Measurements from ENCODE around the gene OPRM1.
"Not testable (repeated sequence)": the region's sequence is repeated elsewhere in the genome, so short reads cannot be mapped to it uniquely, and the experiment has no call there.

The OPRM1 gene

GRCh38 chr6:154213782-154214181 is 174.7 kb downstream of the OPRM1 start:
- no peak for DNase-seq

GRCh38 chr6:154218301-154218700 is 179.3 kb downstream of the OPRM1 start:
- DNase-seq: no peak

GRCh38 chr6:154218787-154219186 is 179.7 kb downstream of the OPRM1 start:
- no peak for DNase-seq

GRCh38 chr6:154219250-154219649 is 180.2 kb downstream of the OPRM1 start:
- no peak for DNase-seq

GRCh38 chr6:154222716-154223115 is 183.7 kb downstream of the OPRM1 start:
- DNase-seq: no peak

- DNase-seq: no peak
Observed at GRCh38 chr6:154223296-154223695, 184.3 kb downstream of the OPRM1 start.

GRCh38 chr6:154226461-154226860 is 187.4 kb downstream of the OPRM1 start:
- no peak for DNase-seq

- no peak for DNase-seq
Observed at GRCh38 chr6:154227862-154228520, 189.0 kb downstream of the OPRM1 start.

- DNase-seq: no peak
Observed at GRCh38 chr6:154228521-154228905, 189.5 kb downstream of the OPRM1 start.

GRCh38 chr6:154229786-154230185 is 190.7 kb downstream of the OPRM1 start:
- DNase-seq: no peak

- no peak for DNase-seq
Observed at GRCh38 chr6:154230393-154230792, 191.4 kb downstream of the OPRM1 start.

- DNase-seq: no peak
Observed at GRCh38 chr6:154230910-154231595, 192.0 kb downstream of the OPRM1 start.

GRCh38 chr6:154232013-154232910 is 193.2 kb downstream of the OPRM1 start:
- DNase-seq: no peak

- no peak for DNase-seq
Observed at GRCh38 chr6:154233383-154233782, 194.3 kb downstream of the OPRM1 start.

- DNase-seq: no peak
Observed at GRCh38 chr6:154234019-154234772, 195.2 kb downstream of the OPRM1 start.

- DNase-seq: no peak
Observed at GRCh38 chr6:154236646-154237301, 197.7 kb downstream of the OPRM1 start.

GRCh38 chr6:154238831-154239230 is 199.8 kb downstream of the OPRM1 start:
- no peak for DNase-seq

- no peak for DNase-seq
Observed at GRCh38 chr6:154239392-154239791, 200.4 kb downstream of the OPRM1 start.

- not testable (repeated sequence) for DNase-seq
Observed at GRCh38 chr6:154241061-154241460, 202.0 kb downstream of the OPRM1 start.

GRCh38 chr6:154241581-154241980 is 202.5 kb downstream of the OPRM1 start:
- DNase-seq: no peak

- no peak for DNase-seq
Observed at GRCh38 chr6:154242617-154243357, 203.7 kb downstream of the OPRM1 start.

All from activated T-cell treated with anti-CD3 and anti-CD28 coated beads, Interleukin-2, amount 50 U/mL, for 1 hour (primary cell).